Heart left ventricle (tissue), 16 donors: Measurements from ENCODE around the gene IQSEC1. TPM values are rescaled to one million over a fixed set of nuclear protein-coding genes. Genes with fewer than 3 reads are reported as not detected.

Experiments used
- ATAC-seq, 4 donors: fragments of 200-7000 bp; cut with Tn5 transposase; one replicate each; pipeline ENCODE4 v1.9.1; 2020 to 2022; ENCODE audit warnings: moderate library complexity in 4 of 4, mild to moderate bottlenecking in 3 of 4, moderate number of reproducible peaks in 1 of 4
- DNase-seq, 5 donors: peaks; one replicate each; pipeline ENCODE4 v3.0.0-alpha.2; 2020
- H3K27ac ChIP-seq, 12 donors: fragments of 200-600 bp; sonication (generic) in 4 of 12; one replicate each; pipeline versions ENCODE4 v1.5.0 to v1.8.0; 2016 to 2022; ENCODE audit warnings: mild to moderate bottlenecking in 2 of 12
- H3K27me3 ChIP-seq, 9 donors: fragments of 200-600 bp; sonication (generic) in 2 of 9; one replicate each; pipeline versions ENCODE4 v1.5.1 to v1.8.0; 2016 to 2022; ENCODE audit warnings: mild to moderate bottlenecking in 3 of 9
- H3K36me3 ChIP-seq, 9 donors: fragments of 200-600 bp; sonication (generic) in 2 of 9; one replicate each; pipeline versions ENCODE4 v1.5.0 to v1.8.0; 2018 to 2022; ENCODE audit warnings: mild to moderate bottlenecking in 2 of 9
- H3K4me1 ChIP-seq, 12 donors: fragments of 200-600 bp; sonication (generic) in 4 of 12; one replicate each; pipeline versions ENCODE4 v1.5.0 to v1.8.0; 2016 to 2022; ENCODE audit warnings: mild to moderate bottlenecking in 3 of 12
- H3K4me3 ChIP-seq, 12 donors: fragments of 200-600 bp; sonication (generic) in 4 of 12; one replicate each; pipeline versions ENCODE4 v1.5.0 to v1.8.0; 2017 to 2022; ENCODE audit warnings: mild to moderate bottlenecking in 9 of 12, moderate library complexity in 4 of 12
- H3K9me3 ChIP-seq, 12 donors: fragments of 200-600 bp; sonication (generic) in 4 of 12; one replicate each; pipeline versions ENCODE4 v1.5.0 to v1.8.0; 2016 to 2022; ENCODE audit warnings: mild to moderate bottlenecking in 1 of 12
- POLR2A ChIP-seq, 2 donors: fragments of 450-650 bp; IDR thresholded peaks; one replicate each; pipeline ENCODE4 v1.6.1; 2017; ENCODE audit warnings: antibody characterized with exemption in 2 of 2, mild to moderate bottlenecking in 2 of 2, moderate library complexity in 2 of 2
- WGBS, 4 donors: extraction: QIAGEN DNeasy Blood & Tissue Kit in 2 of 4; methylation state at CpG; one replicate each; pipeline versions ENCODE4 v1.1.5 to v1.1.7; 2013 to 2018; 5-methylcytosine and 5-hydroxymethylcytosine counted together
- intact Hi-C, 10 donors: fragments of 100-400 bp; cut with DNase I; formaldehyde crosslinking; loops; one replicate each; pipeline versions ENCODE4 v1.11.1 to v1.14.2; 2022
- polyA plus RNA-seq, 2 donors: library from polyadenylated mRNA; stranded (reverse); fragments of 200-250 nt; gene quantifications; one replicate each; pipeline ENCODE4 v1.2.3, GENCODE V29; 2013
- total RNA-seq, 9 donors: library from RNA; depleted of rRNA in 2 of 9; stranded (reverse); fragments of >200 nt in 2 of 9; fragmentation: NEBNext Ultra II Directional in 3 of 9; extraction: Animal tissue kit (Norgen Biotek cat#: 25700) in 3 of 9; gene quantifications; one replicate each; pipeline versions ENCODE4 v1.1.0 to v1.2.4, GENCODE V29; 2016 to 2023
- TF ChIP-seq, protein P1 (sequence below), 12 donors: fragments of 200-600 bp; sonication (generic) in 4 of 12; IDR thresholded peaks; one replicate each; pipeline versions ENCODE4 v1.5.0 to v1.8.0; 2018 to 2022; ENCODE audit warnings: antibody characterized with exemption in 12 of 12, mild to moderate bottlenecking in 5 of 12
- donor health status: ischemic (EF 13 %, LVEDD 7.1; RV severe dilation, severe dysfunction).
- donor health status: healthy with polysubstance abuse.
- donor health status: DM: no; HTN: yes; CAD: no.
- donor health status: DM: no; HTN: no; CAD: no.
- donor health status: ischemic (EF 25% LVEDD 6.9; RV normal size, moderate dysfunction).
- donor health status: ischemic (EF 25% LVEDD 5.7; RV mildly dilated, moderate dysfunction).
- donor health status: healthy.
- donor health status: DM: yes; HTN: yes; CAD: no.
- donor health status: ischemic (EF 35%, LVEDD 5.7; RV mildly dilated, moderate dysfunction).
- donor health status: nonischemic (EF 11% LVEDD 7.7; RV severe dilation, severe dysfunction).
- donor health status: DM: yes; HTN: yes; CAD: no.
- donor health status: PGD.
- donor health status: ischemic (EF 29% LVEDD 5.4; RV normal size, mild dysfunction).
- donor health status: nonischemic (EF 23%, LVEDD 6.1; RV moderate dilation, normal function).

IQSEC1 gene
- total and polyA plus RNA-seq, 11 donors, result 28.8 to 79.1 (median 62.2) TPM

DNA sequence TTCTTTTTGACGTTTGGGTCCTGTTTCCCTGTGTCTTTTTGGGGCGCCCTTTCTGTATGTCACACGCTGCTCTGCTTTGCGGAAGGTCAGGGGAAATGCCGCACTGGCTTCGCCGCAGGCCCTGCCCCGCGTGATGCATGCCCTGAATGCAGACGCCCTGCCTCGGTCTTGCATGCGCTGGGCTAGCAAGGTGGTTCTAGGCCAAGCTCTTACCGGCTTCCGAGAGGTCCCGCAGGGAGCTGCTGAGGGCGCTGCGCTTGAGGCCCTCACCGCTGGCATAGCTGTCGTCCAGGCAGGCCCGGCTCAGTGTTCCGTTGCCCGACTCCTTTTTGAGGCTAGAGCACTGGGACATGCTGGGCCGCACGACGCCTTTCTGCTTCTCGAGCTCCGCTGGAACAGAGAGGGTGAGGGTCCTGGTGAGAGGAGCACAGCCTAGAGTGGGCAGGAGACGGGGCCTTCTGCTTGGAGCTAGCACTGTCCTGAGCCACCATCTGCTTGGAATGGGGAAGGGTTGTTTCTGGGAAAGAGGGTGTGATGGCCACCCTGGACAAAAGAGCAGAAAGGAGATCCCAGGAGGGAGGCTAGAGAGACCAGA, 165.0 kb downstream of the IQSEC1 start:
- Histone ChIP-seq H3K4me3 (no peak overlapping the region), H3K27ac (no peak overlapping the region), H3K9me3 (no peaks in the 10 kb centered on the region), H3K4me1 (peaks cover 0 to 55% (median 22%) of the 10 kb centered on the region in 12 donors), H3K27me3 (no peaks in the 10 kb centered on the region), H3K36me3 (peaks cover 0 to 100% (median 90%) of the 10 kb centered on the region in 9 donors)
- TF ChIP-seq, protein P1, sequence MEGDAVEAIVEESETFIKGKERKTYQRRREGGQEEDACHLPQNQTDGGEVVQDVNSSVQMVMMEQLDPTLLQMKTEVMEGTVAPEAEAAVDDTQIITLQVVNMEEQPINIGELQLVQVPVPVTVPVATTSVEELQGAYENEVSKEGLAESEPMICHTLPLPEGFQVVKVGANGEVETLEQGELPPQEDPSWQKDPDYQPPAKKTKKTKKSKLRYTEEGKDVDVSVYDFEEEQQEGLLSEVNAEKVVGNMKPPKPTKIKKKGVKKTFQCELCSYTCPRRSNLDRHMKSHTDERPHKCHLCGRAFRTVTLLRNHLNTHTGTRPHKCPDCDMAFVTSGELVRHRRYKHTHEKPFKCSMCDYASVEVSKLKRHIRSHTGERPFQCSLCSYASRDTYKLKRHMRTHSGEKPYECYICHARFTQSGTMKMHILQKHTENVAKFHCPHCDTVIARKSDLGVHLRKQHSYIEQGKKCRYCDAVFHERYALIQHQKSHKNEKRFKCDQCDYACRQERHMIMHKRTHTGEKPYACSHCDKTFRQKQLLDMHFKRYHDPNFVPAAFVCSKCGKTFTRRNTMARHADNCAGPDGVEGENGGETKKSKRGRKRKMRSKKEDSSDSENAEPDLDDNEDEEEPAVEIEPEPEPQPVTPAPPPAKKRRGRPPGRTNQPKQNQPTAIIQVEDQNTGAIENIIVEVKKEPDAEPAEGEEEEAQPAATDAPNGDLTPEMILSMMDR (IDR thresholded peaks at IDR 0.05), result no peak
- no peak for TF ChIP-seq POLR2A (IDR thresholded peaks at IDR 0.05)
- DNase-seq (peak in 2 of 5 donors; percentile 15 to 49), ATAC-seq (no peak)
- WGBS, 4 donors, result 94 to 96% (median 95%) methylated on average over 26 to 28 of the region's 28 CpGs
- intact Hi-C loops, result loop anchor here in 2 of 10 donors (5.0 to 10.0 kb wide), 2 partner anchors 74 to 363 kb away; partner anchors contain the start of gene MKRN2OS (in 1 of the 2)

DNA sequence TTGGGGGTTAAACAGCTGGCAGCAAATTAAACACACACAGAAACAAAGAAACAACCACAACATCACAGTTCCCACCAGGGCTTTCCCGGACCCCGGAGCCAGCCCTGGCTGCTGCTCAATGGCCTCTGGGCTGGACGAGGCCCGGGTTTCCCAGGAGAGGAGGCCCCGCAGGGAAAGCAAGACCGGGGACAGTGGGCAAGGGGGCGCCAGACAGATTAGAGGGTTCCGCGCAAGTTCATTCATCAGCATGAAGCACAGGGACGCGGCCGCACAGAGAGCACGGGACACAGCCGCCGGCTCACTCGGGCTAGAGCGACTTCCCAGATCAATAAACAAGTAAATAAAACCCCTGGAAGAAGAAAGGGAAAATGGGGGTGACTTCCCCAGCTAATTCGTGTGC, 165.5 kb downstream of the IQSEC1 start:
- ATAC-seq (no peak), DNase-seq (peak in 1 of 5 donors; percentile 7)
- TF ChIP-seq, protein P1 (IDR thresholded peaks at IDR 0.05), result no peak
- no peak for TF ChIP-seq POLR2A (IDR thresholded peaks at IDR 0.05)
- Histone ChIP-seq H3K27ac (peak overlapping the region in 2 of 12 donors; percentile 44 to 64), H3K9me3 (no peaks in the 10 kb centered on the region), H3K27me3 (no peaks in the 10 kb centered on the region), H3K4me1 (peaks cover 0 to 55% (median 23%) of the 10 kb centered on the region in 12 donors), H3K36me3 (peaks cover 0 to 100% (median 90%) of the 10 kb centered on the region in 9 donors), H3K4me3 (no peak overlapping the region)
- 87 to 89% (median 88%) methylated on average over 15 to 18 of the region's 18 CpGs for WGBS, 4 donors
- intact Hi-C loops, result loop anchor here in 2 of 10 donors (5.0 to 10.0 kb wide), 2 partner anchors 75 to 363 kb away; partner anchors contain the start of gene MKRN2OS (in 1 of the 2)

DNA sequence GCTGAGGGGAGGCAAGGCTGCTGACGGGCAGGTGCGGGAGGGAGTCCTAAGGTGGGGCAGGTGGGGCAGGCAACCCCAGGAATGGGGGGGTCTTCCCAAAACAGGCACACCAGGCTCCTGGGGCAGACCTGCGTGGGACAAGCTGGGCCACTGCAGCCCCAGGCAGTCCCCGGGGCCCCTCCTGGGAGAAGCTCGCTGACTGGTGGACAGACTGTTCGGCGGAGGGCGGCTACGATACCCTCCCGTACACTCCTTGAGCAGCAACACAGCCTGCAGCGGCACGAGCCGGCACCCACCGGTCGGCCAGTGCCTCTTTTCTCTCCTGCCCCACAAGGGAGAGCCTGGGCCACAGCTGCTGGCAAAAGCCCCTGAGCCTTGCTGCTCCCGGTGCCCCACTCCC, 165.9 kb downstream of the IQSEC1 start:
- intact Hi-C loops, result loop anchor here in 2 of 10 donors (5.0 to 10.0 kb wide), 2 partner anchors 75 to 362 kb away; partner anchors contain the start of gene MKRN2OS (in 1 of the 2)
- H3K27me3 ChIP-seq, result no peaks in the 10 kb centered on the region
- no peak overlapping the region for H3K4me3 ChIP-seq
- H3K36me3 ChIP-seq, result peaks cover 0 to 99% (median 87%) of the 10 kb centered on the region in 9 donors
- TF ChIP-seq POLR2A (IDR thresholded peaks at IDR 0.05), result no peak
- TF ChIP-seq, protein P1 (IDR thresholded peaks at IDR 0.05), result no peak
- peaks cover 0 to 50% (median 24%) of the 10 kb centered on the region in 12 donors for H3K4me1 ChIP-seq
- no peaks in the 10 kb centered on the region for H3K9me3 ChIP-seq
- H3K27ac ChIP-seq, result peak overlapping the region in 5 of 12 donors; percentile 10 to 64 (median 33)
- peak in 2 of 5 donors; percentile 9 to 47 for DNase-seq
- ATAC-seq, result no peak
- 88 to 91% (median 89%) methylated on average over 15 to 16 of the region's 16 CpGs for WGBS, 4 donors

DNA sequence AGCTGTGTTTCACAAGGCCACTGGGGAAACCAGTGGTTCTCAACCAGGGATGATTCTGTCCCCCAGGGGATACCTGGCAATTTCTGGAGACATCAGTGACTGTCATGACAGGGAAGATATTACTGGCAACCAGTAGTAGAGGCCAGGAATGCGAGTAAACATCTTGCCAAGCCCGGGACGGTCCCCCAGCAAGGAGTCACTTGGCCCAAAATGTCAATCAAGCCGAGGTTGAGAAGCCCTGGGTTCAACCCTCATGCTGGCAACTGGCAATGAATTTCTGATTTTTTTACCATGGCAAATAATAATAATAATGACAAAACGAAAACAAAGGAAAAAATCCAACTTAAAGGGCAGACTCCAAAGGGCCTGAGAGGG, 166.3 kb downstream of the IQSEC1 start:
- DNase-seq, result peak in 1 of 5 donors; percentile 10
- H3K27ac ChIP-seq, result peak overlapping the region in 5 of 12 donors; percentile 10 to 64 (median 33)
- 46 to 69% (median 63%) methylated on average over 5 of the region's 5 CpGs for WGBS, 4 donors
- no peaks in the 10 kb centered on the region for H3K9me3 ChIP-seq
- H3K27me3 ChIP-seq, result no peaks in the 10 kb centered on the region
- TF ChIP-seq, protein P1 (IDR thresholded peaks at IDR 0.05), result no peak
- no peak for TF ChIP-seq POLR2A (IDR thresholded peaks at IDR 0.05)
- no peak for ATAC-seq
- H3K4me1 ChIP-seq, result peaks cover 0 to 46% (median 24%) of the 10 kb centered on the region in 12 donors
- intact Hi-C loops, result loop anchor here in 2 of 10 donors (5.0 to 10.0 kb wide), 2 partner anchors 75 to 362 kb away; partner anchors contain the start of gene MKRN2OS (in 1 of the 2)
- H3K36me3 ChIP-seq, result peaks cover 0 to 99% (median 87%) of the 10 kb centered on the region in 9 donors
- no peak overlapping the region for H3K4me3 ChIP-seq
